ENCODE data around the gene DCLRE1A.

DNA sequence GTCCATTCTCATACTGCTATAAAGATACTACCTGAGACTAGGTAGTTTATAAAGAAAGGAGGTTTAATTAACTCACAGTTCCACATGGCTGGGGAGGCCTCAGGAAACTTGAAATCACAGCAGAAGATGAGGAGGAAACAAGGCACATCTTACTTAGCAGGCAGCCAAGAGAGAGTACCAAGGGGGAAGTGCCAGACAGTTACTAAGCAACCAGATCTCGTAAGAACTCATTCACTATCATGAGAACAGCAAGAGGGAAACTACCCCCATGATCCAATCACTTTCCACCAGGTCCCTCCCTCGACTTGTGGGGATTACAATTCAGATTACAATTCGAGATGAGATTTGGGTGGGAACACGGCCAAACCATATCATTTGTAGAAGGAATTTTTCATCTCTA, 36.9 kb upstream of the DCLRE1A start:
- TF ChIP-seq, protein P1, sequence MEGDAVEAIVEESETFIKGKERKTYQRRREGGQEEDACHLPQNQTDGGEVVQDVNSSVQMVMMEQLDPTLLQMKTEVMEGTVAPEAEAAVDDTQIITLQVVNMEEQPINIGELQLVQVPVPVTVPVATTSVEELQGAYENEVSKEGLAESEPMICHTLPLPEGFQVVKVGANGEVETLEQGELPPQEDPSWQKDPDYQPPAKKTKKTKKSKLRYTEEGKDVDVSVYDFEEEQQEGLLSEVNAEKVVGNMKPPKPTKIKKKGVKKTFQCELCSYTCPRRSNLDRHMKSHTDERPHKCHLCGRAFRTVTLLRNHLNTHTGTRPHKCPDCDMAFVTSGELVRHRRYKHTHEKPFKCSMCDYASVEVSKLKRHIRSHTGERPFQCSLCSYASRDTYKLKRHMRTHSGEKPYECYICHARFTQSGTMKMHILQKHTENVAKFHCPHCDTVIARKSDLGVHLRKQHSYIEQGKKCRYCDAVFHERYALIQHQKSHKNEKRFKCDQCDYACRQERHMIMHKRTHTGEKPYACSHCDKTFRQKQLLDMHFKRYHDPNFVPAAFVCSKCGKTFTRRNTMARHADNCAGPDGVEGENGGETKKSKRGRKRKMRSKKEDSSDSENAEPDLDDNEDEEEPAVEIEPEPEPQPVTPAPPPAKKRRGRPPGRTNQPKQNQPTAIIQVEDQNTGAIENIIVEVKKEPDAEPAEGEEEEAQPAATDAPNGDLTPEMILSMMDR (IDR thresholded peaks at IDR 0.05), result no peak
- TF ChIP-seq ZFX (IDR thresholded peaks at IDR 0.05; ENCODE audit: borderline replicate concordance), result no peak
